ENCODE results near the gene CBX7.

The CBX7 gene

DNA sequence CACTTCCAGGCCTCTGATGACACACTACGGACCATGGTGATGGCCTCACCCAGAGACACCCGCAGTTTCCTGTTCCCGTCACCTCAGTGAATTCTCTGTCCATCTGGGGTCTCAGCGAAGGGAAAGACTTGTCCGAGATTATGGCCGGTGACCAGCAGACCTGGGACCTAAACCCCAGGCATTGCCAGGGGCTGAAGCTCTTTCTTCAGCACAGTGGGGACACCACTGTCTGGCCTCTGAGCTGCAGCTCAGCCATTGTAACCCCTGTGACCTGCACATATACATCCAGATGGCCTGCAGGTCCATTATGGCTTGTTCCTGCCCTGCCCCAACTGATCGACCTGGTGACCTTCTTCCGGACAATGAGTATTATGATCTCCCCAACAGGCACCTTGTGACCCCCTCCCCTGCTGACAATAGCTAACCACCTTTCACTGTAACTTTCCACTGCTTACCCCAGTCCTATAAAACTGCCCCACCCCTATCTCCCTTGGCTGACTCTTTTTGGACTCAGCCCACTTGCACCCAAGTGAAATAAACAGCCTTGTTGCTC, 22.3 kb downstream of the CBX7 start:
- Histone ChIP-seq H3K27ac (no peak overlapping the region), H3K4me3 (no peak overlapping the region)
- DNase-seq (ENCODE audit: low spot score): no peak
- TF ChIP-seq, protein P1, sequence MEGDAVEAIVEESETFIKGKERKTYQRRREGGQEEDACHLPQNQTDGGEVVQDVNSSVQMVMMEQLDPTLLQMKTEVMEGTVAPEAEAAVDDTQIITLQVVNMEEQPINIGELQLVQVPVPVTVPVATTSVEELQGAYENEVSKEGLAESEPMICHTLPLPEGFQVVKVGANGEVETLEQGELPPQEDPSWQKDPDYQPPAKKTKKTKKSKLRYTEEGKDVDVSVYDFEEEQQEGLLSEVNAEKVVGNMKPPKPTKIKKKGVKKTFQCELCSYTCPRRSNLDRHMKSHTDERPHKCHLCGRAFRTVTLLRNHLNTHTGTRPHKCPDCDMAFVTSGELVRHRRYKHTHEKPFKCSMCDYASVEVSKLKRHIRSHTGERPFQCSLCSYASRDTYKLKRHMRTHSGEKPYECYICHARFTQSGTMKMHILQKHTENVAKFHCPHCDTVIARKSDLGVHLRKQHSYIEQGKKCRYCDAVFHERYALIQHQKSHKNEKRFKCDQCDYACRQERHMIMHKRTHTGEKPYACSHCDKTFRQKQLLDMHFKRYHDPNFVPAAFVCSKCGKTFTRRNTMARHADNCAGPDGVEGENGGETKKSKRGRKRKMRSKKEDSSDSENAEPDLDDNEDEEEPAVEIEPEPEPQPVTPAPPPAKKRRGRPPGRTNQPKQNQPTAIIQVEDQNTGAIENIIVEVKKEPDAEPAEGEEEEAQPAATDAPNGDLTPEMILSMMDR (IDR thresholded peaks at IDR 0.05): no peak

DNA sequence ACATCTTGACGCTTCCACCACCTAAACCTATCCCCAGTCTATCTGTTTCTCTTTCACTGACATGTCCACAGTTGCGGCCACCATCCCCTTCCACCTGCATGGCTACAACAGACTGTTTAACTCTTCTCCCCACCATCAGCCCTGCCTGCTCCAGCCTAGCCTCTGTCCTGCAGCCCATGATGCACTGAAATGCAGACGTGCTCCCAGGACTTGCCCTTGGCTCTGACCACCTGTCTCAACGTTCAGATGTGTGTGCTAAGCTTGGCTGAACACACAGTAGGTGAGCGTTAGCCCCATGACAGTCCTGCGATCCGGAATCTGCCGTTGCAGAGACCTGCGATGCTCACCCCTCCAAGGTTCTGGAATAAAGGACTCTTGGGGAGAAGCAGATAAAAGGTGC, 22.7 kb downstream of the CBX7 start:
- TF ChIP-seq, protein P1 (IDR thresholded peaks at IDR 0.05): no peak
- H3K27ac ChIP-seq: no peak overlapping the region
- peak; percentile 49 for DNase-seq (ENCODE audit: low spot score)
- H3K4me3 ChIP-seq: no peak overlapping the region

DNA sequence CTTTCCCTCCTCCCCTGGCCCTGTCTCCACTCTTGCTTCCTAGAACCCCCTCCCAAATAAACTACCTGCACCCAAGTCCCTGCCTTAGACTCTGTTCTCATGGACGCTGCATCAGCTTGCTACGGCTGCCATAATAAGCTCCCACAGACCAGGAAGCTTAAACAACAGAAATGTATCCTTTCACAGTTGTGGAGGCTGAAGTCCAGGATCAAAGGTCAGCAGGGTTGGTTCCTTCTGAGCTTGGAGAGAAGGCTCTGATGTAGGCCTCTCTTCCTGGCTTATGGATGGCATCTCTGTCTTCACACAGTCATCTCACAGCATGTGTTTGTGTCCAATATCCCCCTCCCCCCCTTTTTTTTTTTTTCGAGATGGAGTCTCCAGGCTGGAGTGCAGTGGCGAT, 23.4 kb downstream of the CBX7 start:
- no peak for DNase-seq (ENCODE audit: low spot score)
- H3K4me3 ChIP-seq: no peak overlapping the region
- TF ChIP-seq, protein P1 (IDR thresholded peaks at IDR 0.05): no peak
- H3K27ac ChIP-seq: no peak overlapping the region

DNA sequence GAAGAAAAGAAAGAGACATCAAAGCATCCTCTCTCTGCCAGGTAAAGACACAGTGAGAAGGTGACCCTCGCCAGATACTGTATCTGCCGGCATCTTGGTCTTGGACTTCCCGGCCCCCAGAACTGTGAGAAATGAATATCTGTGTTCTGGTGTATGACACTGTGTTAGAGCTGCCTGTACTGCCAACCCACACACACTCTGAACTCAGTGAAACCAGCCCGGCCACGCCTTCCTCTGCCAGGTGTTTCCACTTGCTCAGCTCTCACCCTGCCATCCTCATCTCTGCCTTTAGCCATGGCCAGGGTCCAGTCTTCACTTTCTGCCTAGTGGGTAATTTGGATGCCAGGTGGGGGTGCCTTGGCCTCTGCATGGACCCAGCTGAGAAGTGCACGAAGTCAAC, 24.0 kb downstream of the CBX7 start:
- TF ChIP-seq, protein P1 (IDR thresholded peaks at IDR 0.05): no peak
- H3K4me3 ChIP-seq: no peak overlapping the region
- H3K27ac ChIP-seq: no peak overlapping the region
- no peak for DNase-seq (ENCODE audit: low spot score)

DNA sequence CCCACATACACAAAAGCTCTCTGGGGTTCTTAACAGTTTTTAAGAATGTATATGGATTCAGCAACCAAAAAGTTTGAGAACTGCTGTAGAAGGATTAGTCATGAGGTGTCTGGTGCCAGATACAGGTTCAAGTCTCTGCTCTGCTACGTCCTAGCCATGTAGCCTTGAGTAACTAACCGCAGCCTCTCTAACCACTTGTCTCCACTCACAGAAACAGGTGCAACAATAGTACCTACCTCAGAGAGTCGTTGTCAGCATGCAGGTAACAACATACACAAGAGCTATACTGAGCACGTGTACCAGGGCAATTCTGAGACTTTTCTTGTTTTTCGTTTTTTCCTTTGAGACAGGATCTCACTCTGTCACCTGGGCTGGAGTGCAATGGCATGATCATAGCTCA, 26.9 kb downstream of the CBX7 start:
- TF ChIP-seq, protein P1 (IDR thresholded peaks at IDR 0.05): no peak
- Histone ChIP-seq H3K27ac (no peak overlapping the region), H3K4me3 (no peak overlapping the region)
- no peak for DNase-seq (ENCODE audit: low spot score)

DNA sequence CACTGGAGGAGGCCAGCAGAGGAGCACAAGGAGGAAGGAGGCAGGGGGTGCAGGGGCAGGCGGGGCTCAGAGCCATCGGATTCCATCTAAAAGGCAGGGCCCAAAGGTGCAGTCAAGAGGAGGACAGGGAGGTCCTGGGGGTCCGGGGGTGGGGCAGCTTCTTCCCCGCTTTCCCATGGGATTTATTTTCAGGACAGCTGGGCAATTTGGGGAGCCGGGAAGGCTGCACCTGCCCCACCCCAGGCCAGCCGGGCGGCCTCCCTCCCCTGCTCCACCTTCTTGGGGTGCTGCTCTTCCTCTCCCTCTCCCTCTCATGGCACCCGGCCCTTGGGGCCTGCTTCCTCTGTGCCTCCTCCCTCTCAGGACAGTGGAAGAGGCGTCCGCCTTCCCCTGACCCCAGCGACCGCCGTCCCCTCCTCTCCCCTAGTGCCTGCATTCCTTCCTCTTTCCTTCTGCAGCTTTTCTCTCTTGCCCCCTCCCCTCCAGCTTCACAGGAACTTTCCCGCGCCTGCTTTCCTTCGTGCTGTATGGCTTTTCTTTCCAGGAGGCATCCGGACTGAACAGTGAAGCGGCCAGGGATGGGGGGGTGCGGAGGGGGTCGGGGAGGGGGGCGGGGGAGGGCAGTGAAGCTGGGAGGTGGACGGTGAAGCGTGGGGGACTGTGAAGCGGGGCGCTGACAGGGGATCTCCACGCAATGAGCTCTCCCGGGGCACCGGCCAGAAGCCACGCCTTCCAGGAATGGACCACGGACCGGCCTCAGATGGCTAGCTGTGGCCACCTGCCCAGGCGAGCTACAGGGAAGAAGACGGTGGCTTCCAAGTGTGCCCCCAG, 28.5 kb downstream of the CBX7 start:
- DNase-seq (ENCODE audit: low spot score): no peak
- H3K4me3 ChIP-seq: no peak overlapping the region
- no peak overlapping the region for H3K27ac ChIP-seq
- TF ChIP-seq, protein P1 (IDR thresholded peaks at IDR 0.05): no peak
